IMR-90 (cell line): ENCODE measurements around the gene ABHD18. TPM values are rescaled to one million over a fixed set of nuclear protein-coding genes. Genes with fewer than 3 reads are reported as not detected.
"Not testable (repeated sequence)": the region's sequence is repeated elsewhere in the genome, so short reads cannot be mapped to it uniquely, and the experiment has no call there.

Experiments
- ATAC-seq: fragments of 200-7000 bp; cut with Tn5 transposase; 2 replicates; pipeline ENCODE4 v1.9.1; 2020; ENCODE audit warnings: low read depth, mild to moderate bottlenecking, moderate library complexity
- BruUV-seq: library from RNA; stranded (reverse); fragments of 400-500 nt; replicated peaks from 2 replicates; lab custom pipeline; 2021; lab: Mats Ljungman, UMichigan
- CTCF ChIA-PET: fragments of 300-600 bp; formaldehyde crosslinking; extraction: SDS; loops from one replicate; lab custom pipeline; 2021; ENCODE audit warnings: antibody characterized with exemption; lab: Yijun Ruan, JAX
- POLR2A ChIA-PET: fragments of 300-600 bp; sonication (Branson Sonifier 250); formaldehyde crosslinking; loops from one replicate; lab custom pipeline; 2022; ENCODE audit warnings: antibody characterized with exemption; ENCODE audit not compliant: unreplicated experiment; lab: Charles Lee
- DNase-seq: peaks from one replicate; pipeline ENCODE4 v3.0.0; 2013
- H2AFZ ChIP-seq: replicated peaks from 2 replicates; pipeline ENCODE3; 2013; ENCODE audit warnings: low read length, mild to moderate bottlenecking; ENCODE audit not compliant: poor library complexity
- H2AK5ac ChIP-seq: 2 replicates; pipeline ENCODE4 v1.6.1; 2013; ENCODE audit warnings: low read depth, low read length, inconsistent platforms
- H2AK9ac ChIP-seq: replicated peaks from 2 replicates; pipeline ENCODE3; 2013; ENCODE audit warnings: mild to moderate bottlenecking, low read depth, low read length, moderate library complexity; ENCODE audit not compliant: poor library complexity
- H2BK120ac ChIP-seq: 2 replicates; pipeline ENCODE4 v1.6.1; 2013; ENCODE audit warnings: low read depth, low read length, inconsistent platforms
- H2BK15ac ChIP-seq: 3 replicates; pipeline ENCODE4 v1.6.1; 2013; ENCODE audit warnings: low read depth, low read length, inconsistent platforms
- H2BK20ac ChIP-seq: 2 replicates; pipeline ENCODE4 v1.6.1; 2013; ENCODE audit warnings: low read depth, mild to moderate bottlenecking, inconsistent platforms, low read length, moderate library complexity
- H2BK5ac ChIP-seq: 2 replicates; pipeline ENCODE4 v1.6.1; 2013; ENCODE audit warnings: mild to moderate bottlenecking, low read depth, low read length, inconsistent platforms; ENCODE audit not compliant: poor library complexity, severe bottlenecking
- H3K14ac ChIP-seq: replicated peaks from 2 replicates; pipeline ENCODE4 v1.6.1; 2013; ENCODE audit warnings: low read depth, low read length, inconsistent platforms
- H3K18ac ChIP-seq: 2 replicates; pipeline ENCODE4 v1.6.1; 2013; ENCODE audit warnings: low read depth, low read length, control low read depth
- H3K23ac ChIP-seq: 2 replicates; pipeline ENCODE4 v1.6.1; 2013; ENCODE audit warnings: low read depth, low read length, inconsistent platforms
- H3K27ac ChIP-seq: 2 replicates; pipeline ENCODE4 v1.5.1; 2013; ENCODE audit warnings: mild to moderate bottlenecking, control low read depth, low read length; ENCODE audit not compliant: insufficient read depth
- H3K27me3 ChIP-seq: 2 replicates; pipeline ENCODE4 v1.6.1; 2013; ENCODE audit warnings: low read length; ENCODE audit not compliant: control insufficient read depth, insufficient read depth
- H3K36me3 ChIP-seq: 2 replicates; pipeline ENCODE4 v1.6.1; 2013; ENCODE audit warnings: low read length, mixed read lengths; ENCODE audit not compliant: control insufficient read depth, insufficient read depth
- H3K4ac ChIP-seq: 2 replicates; pipeline ENCODE4 v1.6.1; 2013; ENCODE audit warnings: low read depth, low read length, inconsistent platforms
- H3K4me1 ChIP-seq: 2 replicates; pipeline ENCODE4 v1.6.1; 2013; ENCODE audit warnings: low read length, mixed read lengths; ENCODE audit not compliant: control insufficient read depth, insufficient read depth
- H3K4me2 ChIP-seq: 2 replicates; pipeline ENCODE4 v1.6.1; 2013; ENCODE audit warnings: low read depth, mild to moderate bottlenecking, control low read depth, low read length, moderate library complexity
- H3K4me3 ChIP-seq: 2 replicates; pipeline ENCODE4 v1.5.1; 2013; ENCODE audit warnings: low read depth, mild to moderate bottlenecking, control low read depth, low read length, moderate library complexity; ENCODE audit not compliant: insufficient read depth
- H3K56ac ChIP-seq: 2 replicates; pipeline ENCODE4 v1.6.1; 2013; ENCODE audit warnings: low read length, inconsistent platforms; ENCODE audit not compliant: insufficient read depth; ENCODE audit errors: extremely low read depth
- H3K79me1 ChIP-seq, 2 experiments: 2 replicates each; pipeline ENCODE4 v1.6.1; 2013; ENCODE audit warnings: low read length in 2 of 2, inconsistent platforms in 1 of 2, low read depth in 1 of 2
- H3K9ac ChIP-seq: 2 replicates; pipeline ENCODE4 v1.6.1; 2013; ENCODE audit warnings: low read depth, low read length, control low read depth
- H3K9me1 ChIP-seq: 2 replicates; pipeline ENCODE4 v1.6.1; 2013; ENCODE audit warnings: low read length, inconsistent platforms; ENCODE audit not compliant: insufficient read depth
- H3K9me3 ChIP-seq: 2 replicates; pipeline ENCODE4 v1.6.1; 2013; ENCODE audit warnings: low read length; ENCODE audit not compliant: control insufficient read depth, insufficient read depth
- H4K20me1 ChIP-seq: 2 replicates; pipeline ENCODE4 v1.6.1; 2013; ENCODE audit warnings: low read length, inconsistent platforms; ENCODE audit not compliant: insufficient read depth
- H4K5ac ChIP-seq: 2 replicates; pipeline ENCODE4 v1.6.1; 2013; ENCODE audit warnings: mild to moderate bottlenecking, low read depth, low read length, control low read depth
- H4K8ac ChIP-seq, 2 experiments: 2 replicates each; pipeline ENCODE4 v1.6.1; 2013; ENCODE audit warnings: low read depth in 2 of 2, low read length in 2 of 2, control low read depth in 1 of 2, inconsistent platforms in 1 of 2
- H4K91ac ChIP-seq: 2 replicates; pipeline ENCODE4 v1.6.1; 2013; ENCODE audit warnings: low read depth, low read length, inconsistent platforms; ENCODE audit not compliant: insufficient read depth
- CEBPB ChIP-seq: IDR thresholded peaks from 2 replicates; pipeline ENCODE4 v1.6.1; 2012; ENCODE audit warnings: low read depth, low read length, improper control_type of control experiment
- ELK1 ChIP-seq: fragments of 150-350 bp; IDR thresholded peaks from 2 replicates; pipeline ENCODE4 v1.6.1; 2016; ENCODE audit warnings: low read depth, mild to moderate bottlenecking, low read length, moderate library complexity, borderline replicate concordance
- MAFK ChIP-seq: IDR thresholded peaks from 2 replicates; pipeline ENCODE4 v1.6.1; 2012; ENCODE audit warnings: low read depth, low read length, improper control_type of control experiment
- MAZ ChIP-seq: IDR thresholded peaks from 2 replicates; pipeline ENCODE4 v1.6.1; 2012; ENCODE audit warnings: low read depth, mild to moderate bottlenecking, low read length, improper control_type of control experiment, moderate library complexity, borderline replicate concordance
- NFE2L2 ChIP-seq: fragments of 150-350 bp; IDR thresholded peaks from 2 replicates; pipeline ENCODE4 v1.6.1; 2016; ENCODE audit warnings: low read depth, mild to moderate bottlenecking, low read length
- RAD21 ChIP-seq: IDR thresholded peaks from 2 replicates; pipeline ENCODE4 v1.6.1; 2012; ENCODE audit warnings: low read length, improper control_type of control experiment
- RFX5 ChIP-seq: IDR thresholded peaks from 2 replicates; pipeline ENCODE4 v1.8.0; 2012; ENCODE audit warnings: low read depth, mild to moderate bottlenecking, low read length, moderate library complexity
- WGBS, 2 experiments: methylation state at CpG; one replicate each; pipeline versions ENCODE4 v1.1.5 to v1.1.7; 2013; ENCODE audit warnings: missing lambda C conversion rate in 2 of 2; ENCODE audit not compliant: insufficient read length in 1 of 2; ENCODE audit errors: extremely low coverage in 2 of 2; 5-methylcytosine and 5-hydroxymethylcytosine counted together
- dilution Hi-C: fragments of 300-500 bp; cut with HindIII; formaldehyde crosslinking; loops from one replicate; pipeline ENCODE4 v1.14.3; 2018; ENCODE audit warnings: low sequenced_read_pairs; ENCODE audit not compliant: unreplicated experiment
- in situ Hi-C: fragments of 300-500 bp; cut with MboI; formaldehyde crosslinking; loops from 3 replicates; pipeline ENCODE4 v1.14.3; 2019; ENCODE audit warnings: low sequenced_read_pairs, inconsistent platforms, mixed read lengths
- intact Hi-C: fragments of 100-400 bp; cut with micrococcal nuclease; formaldehyde crosslinking; loops from 2 replicates; pipeline ENCODE4 v1.10.0; 2022
- polyA plus RNA-seq, 3 experiments: library from polyadenylated mRNA; depleted of rRNA; stranded (reverse); fragments of >200 nt; gene quantifications; 2 replicates each; pipeline ENCODE4 v1.2.3, GENCODE V29; 2012; ENCODE audit warnings: low replicate concordance in 1 of 3
- total RNA-seq: library from RNA; depleted of rRNA; stranded (reverse); fragments of >200 nt; gene quantifications from 2 replicates; pipeline ENCODE4 v1.2.3, GENCODE V29; 2012

ABHD18 gene
- total and polyA plus RNA-seq, 2 of the 4 experiments (the other 2 are of a cell fraction): 2.4 to 4.3 TPM

GRCh38 chr4:127930175-127930574 lies 35.0 kb upstream of the ABHD18 start:
- H2BK120ac ChIP-seq: no peak overlapping the region
- in situ Hi-C loops (no loop called here), dilution Hi-C loops (no loop called here), intact Hi-C loops (no loop called here)
- H4K8ac ChIP-seq: no peak overlapping the region
- no CpG with 5 or more reads among the region's 1 CpG for WGBS, 2 experiments
- no peak overlapping the region for H2AK5ac ChIP-seq
- TF ChIP-seq MAFK: no peak
- no peak for TF ChIP-seq RAD21
- no peak for TF ChIP-seq RFX5
- TF ChIP-seq NFE2L2: no peak
- TF ChIP-seq MAZ: no peak
- TF ChIP-seq ELK1: no peak
- 0 out of 2 replicates have a peak, but pooled peaks have one; percentile 3 for TF ChIP-seq CEBPB
- no peaks in the 10 kb centered on the region; a peak in 1 of 4 replicates for H3K79me1 ChIP-seq
- H3K36me3 ChIP-seq: peaks cover 5% of the 10 kb centered on the region; the same call in 1 of the 2 replicates
- DNase-seq: no peak
- ATAC-seq: no peak
- no peak overlapping the region for H3K4me3 ChIP-seq
- no peaks in the 10 kb centered on the region for H3K9me3 ChIP-seq
- no peak overlapping the region for H3K27ac ChIP-seq
- POLR2A ChIA-PET: no interaction called here
- H3K4ac ChIP-seq: no peak overlapping the region
- no peak overlapping the region for H4K5ac ChIP-seq
- H3K23ac ChIP-seq: no peak overlapping the region
- no TSS peak for BruUV-seq
- no peak overlapping the region for H2BK20ac ChIP-seq
- no peak overlapping the region for H3K9ac ChIP-seq
- no peak overlapping the region for H4K91ac ChIP-seq
- H2AFZ ChIP-seq: no peak overlapping the region
- H2BK5ac ChIP-seq: no peak overlapping the region
- H3K4me2 ChIP-seq: no peak overlapping the region
- H3K18ac ChIP-seq: no peak overlapping the region
- no peaks in the 10 kb centered on the region for H4K20me1 ChIP-seq
- H3K27me3 ChIP-seq: no peaks in the 10 kb centered on the region
- no peaks in the 10 kb centered on the region; the same call in 1 of the 2 replicates for H3K9me1 ChIP-seq
- no peak overlapping the region for H2AK9ac ChIP-seq
- H3K4me1 ChIP-seq: peaks cover 3% of the 10 kb centered on the region; the same call in 1 of the 2 replicates
- no peak overlapping the region for H3K56ac ChIP-seq
- H3K14ac ChIP-seq: no peak overlapping the region
- CTCF ChIA-PET: no interaction called here
- no peak overlapping the region for H2BK15ac ChIP-seq

- H4K91ac ChIP-seq, H4K5ac ChIP-seq, H3K9me3 ChIP-seq, H3K4me3 ChIP-seq, POLR2A ChIA-PET, CTCF ChIA-PET, intact Hi-C loops, H3K4me1 ChIP-seq, H2BK120ac ChIP-seq, H3K4me2 ChIP-seq, H3K9me1 ChIP-seq, H2BK15ac ChIP-seq, H3K79me1 ChIP-seq, H4K20me1 ChIP-seq, H3K36me3 ChIP-seq, H3K18ac ChIP-seq, H2BK20ac ChIP-seq, H3K56ac ChIP-seq, H2AFZ ChIP-seq, H3K23ac ChIP-seq, H3K4ac ChIP-seq, in situ Hi-C loops, H3K14ac ChIP-seq, H3K9ac ChIP-seq, BruUV-seq, H3K27ac ChIP-seq, H3K27me3 ChIP-seq, H2BK5ac ChIP-seq, DNase-seq, H4K8ac ChIP-seq, dilution Hi-C loops, H2AK5ac ChIP-seq, H2AK9ac ChIP-seq, ATAC-seq: not testable (repeated sequence)
- no CpG with 5 or more reads among the region's 6 CpGs for WGBS, 2 experiments
These were observed 33.4 kb upstream of the ABHD18 start for GRCh38 chr4:127931836-127932235.
